GM21723 (cell line): Measurements from ENCODE around the gene OSER1.
"Not testable (repeated sequence)": the region's sequence is repeated elsewhere in the genome, so short reads cannot be mapped to it uniquely, and the experiment has no call there.

Source experiments
- ATAC-seq: cut with Tn5 transposase; IDR thresholded peaks from one replicate; pipeline ENCODE4 v1.9.1; 2021; ENCODE audit warnings: mild to moderate bottlenecking, moderate library complexity; ENCODE audit not compliant: unreplicated experiment

Gene OSER1

GRCh38 chr20:44204156-44204831 lies 6.3 kb downstream of the OSER1 start:
- ATAC-seq, result no peak

- no peak for ATAC-seq
Measured at GRCh38 chr20:44203161-44203560, 7.4 kb downstream of the OSER1 start.

GRCh38 chr20:44200983-44201382 lies 9.6 kb downstream of the OSER1 start:
- ATAC-seq, result no peak

- no peak for ATAC-seq
Measured at GRCh38 chr20:44200371-44200770, 10.2 kb downstream of the OSER1 start.

GRCh38 chr20:44199877-44200276 lies 10.7 kb downstream of the OSER1 start:
- no peak for ATAC-seq

- ATAC-seq, result no peak
Measured at GRCh38 chr20:44198872-44199271, 11.7 kb downstream of the OSER1 start.

GRCh38 chr20:44196271-44196670 lies 14.3 kb downstream of the OSER1 start:
- ATAC-seq, result no peak

GRCh38 chr20:44195605-44196004 lies 15.0 kb downstream of the OSER1 start:
- no peak for ATAC-seq

GRCh38 chr20:44193801-44194200 lies 16.8 kb downstream of the OSER1 start:
- ATAC-seq, result no peak

GRCh38 chr20:44191640-44192039 lies 18.9 kb downstream of the OSER1 start:
- not testable (repeated sequence) for ATAC-seq

GRCh38 chr20:44190197-44190852 lies 20.2 kb downstream of the OSER1 start:
- ATAC-seq, result not testable (repeated sequence)

- no peak for ATAC-seq
Measured at GRCh38 chr20:44188752-44189151, 21.8 kb downstream of the OSER1 start.

- no peak for ATAC-seq
Measured at GRCh38 chr20:44187772-44188709, 22.5 kb downstream of the OSER1 start.

- no peak for ATAC-seq
Measured at GRCh38 chr20:44187054-44187771, 23.4 kb downstream of the OSER1 start, which contains the start of gene JPH2. Gene JPH2, minus strand, starts transcription at chr20:44187188. Its CDS starts 483 bp downstream, at chr20:44186705.

- ATAC-seq, result no peak
Measured at GRCh38 chr20:44186674-44187053, 23.9 kb downstream of the OSER1 start.

GRCh38 chr20:44186201-44186600 lies 24.4 kb downstream of the OSER1 start:
- ATAC-seq, result no peak

GRCh38 chr20:44185574-44185973 lies 25.0 kb downstream of the OSER1 start:
- no peak for ATAC-seq

GRCh38 chr20:44183282-44183681 lies 27.3 kb downstream of the OSER1 start:
- ATAC-seq, result no peak

- no peak for ATAC-seq
Measured at GRCh38 chr20:44182863-44183262, 27.7 kb downstream of the OSER1 start.

GRCh38 chr20:44182135-44182765 lies 28.3 kb downstream of the OSER1 start:
- ATAC-seq, result no peak
